Suprapubic skin (tissue), 3 donors: ENCODE measurements around the gene MRLN.

ENCODE experiments used
- POLR2A ChIP-seq, 2 donors: fragments of 450-650 bp; IDR thresholded peaks; one replicate each; pipeline ENCODE4 v1.6.1; 2017; ENCODE audit warnings: antibody characterized with exemption in 2 of 2, mild to moderate bottlenecking in 2 of 2, moderate library complexity in 2 of 2
- TF ChIP-seq, protein P1 (sequence below), 2 donors: fragments of 200-600 bp in 1 of 2; fragments of 450-650 bp in 1 of 2; sonication (generic) in 1 of 2; IDR thresholded peaks; one replicate each; pipeline ENCODE4 v1.5.1; 2016 to 2019; ENCODE audit warnings: antibody characterized with exemption in 2 of 2, mild to moderate bottlenecking in 1 of 2, moderate library complexity in 1 of 2

DNA sequence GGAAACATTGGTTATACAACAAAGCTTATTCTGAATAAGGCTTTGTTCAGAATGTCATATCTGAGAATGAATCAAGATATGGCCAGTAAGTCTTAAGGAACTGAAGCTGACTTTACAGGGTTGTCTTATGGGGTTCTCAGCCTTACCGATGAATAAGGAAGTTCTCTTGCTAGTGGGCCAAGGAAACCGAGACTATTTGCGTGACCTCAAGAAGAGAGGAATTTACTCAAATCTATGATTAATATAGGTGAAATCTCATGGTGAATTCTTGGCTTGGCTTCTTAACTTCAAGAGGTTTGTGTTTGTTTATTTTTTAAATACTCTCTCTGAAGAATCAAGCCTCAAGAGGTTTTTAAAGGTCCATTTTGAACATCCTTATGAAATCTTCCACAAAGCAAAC lies 4.7 kb upstream of the MRLN start:
- TF ChIP-seq POLR2A (IDR thresholded peaks at IDR 0.05) = no peak
- TF ChIP-seq, protein P1, sequence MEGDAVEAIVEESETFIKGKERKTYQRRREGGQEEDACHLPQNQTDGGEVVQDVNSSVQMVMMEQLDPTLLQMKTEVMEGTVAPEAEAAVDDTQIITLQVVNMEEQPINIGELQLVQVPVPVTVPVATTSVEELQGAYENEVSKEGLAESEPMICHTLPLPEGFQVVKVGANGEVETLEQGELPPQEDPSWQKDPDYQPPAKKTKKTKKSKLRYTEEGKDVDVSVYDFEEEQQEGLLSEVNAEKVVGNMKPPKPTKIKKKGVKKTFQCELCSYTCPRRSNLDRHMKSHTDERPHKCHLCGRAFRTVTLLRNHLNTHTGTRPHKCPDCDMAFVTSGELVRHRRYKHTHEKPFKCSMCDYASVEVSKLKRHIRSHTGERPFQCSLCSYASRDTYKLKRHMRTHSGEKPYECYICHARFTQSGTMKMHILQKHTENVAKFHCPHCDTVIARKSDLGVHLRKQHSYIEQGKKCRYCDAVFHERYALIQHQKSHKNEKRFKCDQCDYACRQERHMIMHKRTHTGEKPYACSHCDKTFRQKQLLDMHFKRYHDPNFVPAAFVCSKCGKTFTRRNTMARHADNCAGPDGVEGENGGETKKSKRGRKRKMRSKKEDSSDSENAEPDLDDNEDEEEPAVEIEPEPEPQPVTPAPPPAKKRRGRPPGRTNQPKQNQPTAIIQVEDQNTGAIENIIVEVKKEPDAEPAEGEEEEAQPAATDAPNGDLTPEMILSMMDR (IDR thresholded peaks at IDR 0.05) = no peak
